Esophagus muscularis mucosa (tissue), 4 donors: ENCODE results near the gene B4GALNT2.

Experiments
- CTCF ChIP-seq, 3 experiments: fragments of 200-600 bp in 2 of 3; fragments of 450-650 bp in 1 of 3; sonication (generic) in 2 of 3; IDR thresholded peaks; one replicate each; pipeline ENCODE4 v1.5.1; 2017 to 2019; ENCODE audit warnings: antibody characterized with exemption in 3 of 3, mild to moderate bottlenecking in 2 of 3, moderate library complexity in 1 of 3
- EP300 ChIP-seq: sonication (generic); formaldehyde crosslinking; IDR thresholded peaks from one replicate; pipeline ENCODE4 v1.6.1; 2017; ENCODE audit warnings: antibody characterized with exemption
- POLR2A ChIP-seq: fragments of 450-650 bp; IDR thresholded peaks from one replicate; pipeline ENCODE4 v1.6.1; 2017; ENCODE audit warnings: antibody characterized with exemption, moderate library complexity, mild to moderate bottlenecking, low read depth
- POLR2AphosphoS5 ChIP-seq, 2 donors: sonication (generic); formaldehyde crosslinking; IDR thresholded peaks; one replicate each; pipeline ENCODE4 v1.6.1; 2017; ENCODE audit warnings: antibody characterized with exemption in 2 of 2

GRCh38 chr17:49151996-49152395, 19.4 kb downstream of the B4GALNT2 start:
- TF ChIP-seq CTCF (IDR thresholded peaks at IDR 0.05) (no peak), EP300 (no peak), POLR2AphosphoS5 (IDR thresholded peaks at IDR 0.05) (no peak), POLR2A (no peak)
